GM18867 (cell line): ENCODE results near the gene DCLK1.

Experiments used
- ATAC-seq: cut with Tn5 transposase; IDR thresholded peaks from one replicate; pipeline ENCODE4 v1.9.1; 2021; ENCODE audit warnings: mild to moderate bottlenecking, moderate library complexity; ENCODE audit not compliant: unreplicated experiment

The DCLK1 gene

DNA sequence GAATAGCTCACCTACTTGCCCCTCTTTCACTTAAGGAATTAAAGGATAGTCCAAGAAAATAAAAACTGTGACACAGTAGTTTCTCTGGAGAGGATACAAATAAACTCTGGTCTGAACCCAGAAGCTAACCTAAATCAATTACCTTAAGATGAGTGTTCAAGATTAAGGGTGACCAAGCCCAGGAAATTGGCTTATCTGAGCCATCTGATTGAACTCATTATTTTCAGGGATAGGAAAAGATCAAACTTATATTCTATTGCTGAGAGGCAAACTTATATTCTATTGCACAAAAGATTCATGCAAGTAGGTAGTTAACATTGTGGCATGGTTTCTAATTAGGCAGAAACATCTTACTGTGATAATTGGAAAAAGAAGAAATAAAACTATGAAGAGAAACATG lies 175.1 kb downstream of the DCLK1 start:
- no peak for ATAC-seq

DNA sequence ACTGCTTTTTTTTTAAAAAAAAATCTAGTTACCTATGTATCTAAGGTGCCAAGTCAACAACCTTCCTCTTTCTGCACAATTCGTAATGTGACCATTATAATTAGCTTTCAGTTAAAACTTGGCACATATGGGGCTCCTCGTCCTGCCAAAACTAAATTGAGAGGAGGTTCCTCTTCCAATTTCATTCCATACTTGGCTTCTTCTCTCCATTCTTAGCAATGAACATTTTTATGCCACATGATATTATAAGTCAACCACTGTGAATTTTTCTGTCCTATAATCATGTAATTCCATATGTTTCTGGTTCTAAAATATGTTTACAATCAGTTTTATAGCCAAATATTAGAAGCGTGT lies 177.0 kb downstream of the DCLK1 start:
- ATAC-seq: no peak

GRCh38 chr13:35953537-35954206 lies 177.5 kb downstream of the DCLK1 start:
- ATAC-seq: peak; percentile 62

- no peak for ATAC-seq
These were observed 183.9 kb downstream of the DCLK1 start for GRCh38 chr13:35947315-35947714.

GRCh38 chr13:35945368-35945767 lies 185.8 kb downstream of the DCLK1 start:
- ATAC-seq: no peak

- ATAC-seq: no peak
These were observed 189.8 kb downstream of the DCLK1 start for GRCh38 chr13:35941374-35941773.

DNA sequence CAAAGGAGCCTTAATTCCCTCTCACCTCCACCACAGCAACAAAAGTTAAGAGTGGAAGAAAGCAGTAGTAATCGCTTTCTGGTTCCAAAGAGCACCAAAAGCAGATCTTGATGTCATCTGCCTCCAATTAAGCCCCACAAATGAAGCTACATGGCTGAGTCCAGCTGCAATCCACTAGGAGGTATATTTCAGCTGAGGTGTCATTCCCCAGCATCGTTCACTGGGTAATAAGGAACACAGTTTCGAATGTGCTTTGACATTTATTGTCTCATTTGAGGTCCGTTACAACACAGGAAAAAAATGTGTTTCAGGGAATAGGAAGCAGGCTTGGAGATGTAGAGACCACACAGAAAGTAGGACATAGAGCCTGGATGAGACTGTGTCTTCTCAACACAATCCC lies 190.4 kb downstream of the DCLK1 start:
- ATAC-seq: no peak

DNA sequence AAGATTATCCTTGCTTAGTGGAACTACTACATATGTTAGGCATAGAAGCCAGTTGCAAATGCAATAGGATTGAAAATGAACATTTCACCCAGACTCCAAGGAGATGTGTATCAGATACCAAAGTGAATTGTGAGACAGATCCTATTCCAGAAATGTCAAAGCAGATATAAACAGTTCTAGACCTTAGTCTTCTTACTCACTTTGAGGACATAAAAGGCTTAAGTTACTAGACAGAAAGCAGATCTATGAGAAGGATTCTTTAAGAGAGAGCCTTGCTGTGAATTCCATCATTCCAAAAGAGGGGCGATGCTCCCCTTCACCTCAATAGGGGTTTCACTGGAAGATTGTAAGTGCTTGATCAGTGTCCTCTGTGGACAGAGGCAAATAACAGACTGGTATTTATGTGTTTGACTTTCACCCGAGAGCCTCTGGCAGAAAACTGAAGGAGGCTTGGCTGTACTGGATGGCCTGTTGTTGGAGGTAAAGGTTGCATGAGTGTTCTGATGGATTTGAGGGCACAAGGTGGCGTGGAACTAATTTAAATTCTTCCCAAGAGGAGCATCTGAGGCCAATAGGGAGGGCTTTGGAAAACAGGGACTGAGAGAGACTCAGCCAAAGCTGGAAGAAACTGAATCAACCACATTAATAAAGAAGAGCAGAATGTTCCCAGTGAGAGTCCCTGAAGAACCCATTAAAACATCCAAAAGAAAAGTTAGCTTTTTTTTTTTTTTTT lies 194.8 kb downstream of the DCLK1 start:
- ATAC-seq: no peak

DNA sequence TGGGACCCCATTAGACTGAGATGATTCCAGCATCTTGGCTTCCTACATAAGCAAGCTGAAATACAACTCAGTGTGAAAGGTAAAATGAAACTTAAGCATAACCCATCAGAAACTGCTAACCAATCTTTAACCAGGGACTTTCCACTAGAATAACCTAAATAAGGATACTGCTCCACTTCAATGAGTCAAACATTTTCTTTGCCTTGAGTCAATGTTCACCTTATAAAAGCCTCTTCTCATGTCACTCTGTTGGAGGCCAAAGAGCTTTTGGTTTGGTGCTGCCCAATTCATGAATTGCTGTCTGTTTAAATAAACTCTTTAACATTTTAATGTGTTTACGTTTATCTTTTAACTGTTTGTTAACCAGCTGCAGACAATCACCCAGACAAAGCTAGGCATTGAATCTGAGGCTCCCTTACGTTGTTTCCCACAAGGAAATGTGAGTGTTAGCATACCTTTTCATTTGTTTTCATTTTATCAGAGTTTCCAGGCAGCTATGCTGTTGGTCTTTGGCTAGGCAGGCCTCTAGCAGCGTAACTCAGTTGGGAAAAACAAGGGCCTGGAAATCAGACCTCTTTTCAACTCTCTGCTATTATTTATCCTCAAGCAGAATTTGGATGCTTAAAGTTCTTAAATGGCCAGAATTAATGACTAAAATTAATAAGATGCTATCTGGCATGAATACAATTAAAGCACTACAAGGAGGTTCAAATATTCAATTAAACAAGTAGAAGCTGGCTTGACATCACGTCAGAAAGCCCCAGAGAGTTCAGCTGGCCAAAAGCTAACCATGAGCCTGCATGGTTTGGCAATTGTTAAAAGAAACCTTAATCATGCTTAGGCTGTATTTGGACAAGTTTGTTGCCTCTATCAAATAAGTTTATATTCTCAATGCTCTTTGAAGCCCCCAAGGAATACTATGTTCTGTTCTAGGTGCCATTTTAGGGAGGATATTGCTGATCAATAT lies 200.2 kb downstream of the DCLK1 start:
- ATAC-seq: peak; percentile 69

DNA sequence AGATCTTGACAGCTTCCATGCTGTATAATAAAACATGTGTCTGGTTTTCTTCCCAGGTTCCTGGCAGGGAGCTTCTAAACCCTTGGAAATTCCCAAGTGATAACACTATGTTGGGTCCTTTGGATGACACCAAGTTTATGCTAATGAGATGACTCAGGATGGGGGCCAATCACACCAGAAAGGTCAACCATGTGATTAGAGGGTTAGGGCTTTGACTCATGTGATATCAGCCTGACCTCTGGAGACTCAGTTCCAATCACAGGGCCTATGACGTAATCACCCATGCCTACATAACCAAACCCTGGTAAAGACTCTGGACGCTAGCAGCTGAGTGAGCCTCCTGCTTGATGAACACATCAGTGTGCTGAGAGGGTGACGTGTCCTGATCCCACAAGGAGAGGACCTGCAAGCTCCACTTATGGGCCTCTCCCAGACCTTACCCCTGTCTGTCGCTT lies 203.6 kb downstream of the DCLK1 start:
- ATAC-seq: no peak

- ATAC-seq: no peak
These were observed 204.2 kb downstream of the DCLK1 start for GRCh38 chr13:35926859-35927530.

GRCh38 chr13:35925669-35926068 lies 205.5 kb downstream of the DCLK1 start:
- no peak for ATAC-seq

- ATAC-seq: no peak
These were observed 207.8 kb downstream of the DCLK1 start for GRCh38 chr13:35923347-35923746.

- ATAC-seq: no peak
These were observed 210.4 kb downstream of the DCLK1 start for GRCh38 chr13:35920816-35921215.

GRCh38 chr13:35917942-35918645 lies 213.1 kb downstream of the DCLK1 start:
- ATAC-seq: peak; percentile 13

DNA sequence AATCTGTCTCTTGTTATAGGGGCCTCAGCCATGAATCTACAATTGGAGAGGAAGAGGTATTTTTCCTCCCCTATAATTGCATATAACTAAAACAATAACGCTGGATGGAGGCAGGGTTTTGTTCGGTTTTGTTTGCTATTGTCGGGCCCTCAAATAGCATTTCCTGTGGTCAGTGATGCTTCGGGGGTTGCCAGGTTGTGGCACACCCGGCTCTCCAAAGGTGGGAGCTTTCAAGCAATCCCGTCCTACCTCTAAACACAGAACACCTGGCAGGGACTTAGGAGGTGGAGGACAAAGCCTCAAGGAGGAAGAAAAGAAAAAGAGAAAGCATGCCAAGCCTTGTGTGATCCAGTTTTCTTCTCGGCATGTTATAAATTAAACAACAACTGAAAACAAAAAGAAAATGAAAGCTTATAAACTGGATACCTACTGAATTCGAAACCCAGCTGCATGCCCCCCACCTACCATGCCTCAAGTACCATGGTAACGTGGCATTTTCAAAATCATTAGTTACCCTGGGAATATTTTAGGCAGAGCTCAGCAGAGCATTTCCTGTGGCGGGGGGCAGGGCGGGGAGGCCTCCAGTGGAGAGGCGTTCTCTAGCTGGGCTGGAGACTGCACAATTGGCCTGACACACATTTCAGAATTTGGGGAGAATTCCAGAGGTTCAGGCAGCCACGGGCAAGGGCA lies 213.8 kb downstream of the DCLK1 start:
- peak; percentile 69 for ATAC-seq

DNA sequence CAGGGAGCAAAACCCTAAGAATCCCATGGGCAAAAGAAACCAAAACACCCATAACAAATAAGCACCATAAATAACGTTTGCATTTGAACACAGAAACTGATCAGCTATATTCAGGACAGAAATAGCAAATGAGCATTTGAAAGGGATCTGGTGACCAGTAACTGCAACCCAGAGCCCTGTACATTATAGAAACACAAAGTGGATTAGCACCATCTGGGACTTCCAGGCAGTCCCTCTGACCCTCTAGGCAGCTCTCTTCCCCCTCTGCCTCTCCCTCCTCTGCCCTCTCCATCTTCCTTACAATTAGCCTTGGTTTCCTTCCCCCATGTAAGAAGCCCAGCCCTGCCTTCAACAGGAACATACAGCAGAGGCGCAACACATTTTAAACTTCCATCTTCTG lies 215.0 kb downstream of the DCLK1 start:
- ATAC-seq: no peak

GRCh38 chr13:35914662-35915061 lies 216.5 kb downstream of the DCLK1 start:
- ATAC-seq: no peak

- no peak for ATAC-seq
These were observed 218.3 kb downstream of the DCLK1 start for GRCh38 chr13:35912841-35913240.
